ENCODE data around the gene SNAP25.

SNAP25 gene

DNA sequence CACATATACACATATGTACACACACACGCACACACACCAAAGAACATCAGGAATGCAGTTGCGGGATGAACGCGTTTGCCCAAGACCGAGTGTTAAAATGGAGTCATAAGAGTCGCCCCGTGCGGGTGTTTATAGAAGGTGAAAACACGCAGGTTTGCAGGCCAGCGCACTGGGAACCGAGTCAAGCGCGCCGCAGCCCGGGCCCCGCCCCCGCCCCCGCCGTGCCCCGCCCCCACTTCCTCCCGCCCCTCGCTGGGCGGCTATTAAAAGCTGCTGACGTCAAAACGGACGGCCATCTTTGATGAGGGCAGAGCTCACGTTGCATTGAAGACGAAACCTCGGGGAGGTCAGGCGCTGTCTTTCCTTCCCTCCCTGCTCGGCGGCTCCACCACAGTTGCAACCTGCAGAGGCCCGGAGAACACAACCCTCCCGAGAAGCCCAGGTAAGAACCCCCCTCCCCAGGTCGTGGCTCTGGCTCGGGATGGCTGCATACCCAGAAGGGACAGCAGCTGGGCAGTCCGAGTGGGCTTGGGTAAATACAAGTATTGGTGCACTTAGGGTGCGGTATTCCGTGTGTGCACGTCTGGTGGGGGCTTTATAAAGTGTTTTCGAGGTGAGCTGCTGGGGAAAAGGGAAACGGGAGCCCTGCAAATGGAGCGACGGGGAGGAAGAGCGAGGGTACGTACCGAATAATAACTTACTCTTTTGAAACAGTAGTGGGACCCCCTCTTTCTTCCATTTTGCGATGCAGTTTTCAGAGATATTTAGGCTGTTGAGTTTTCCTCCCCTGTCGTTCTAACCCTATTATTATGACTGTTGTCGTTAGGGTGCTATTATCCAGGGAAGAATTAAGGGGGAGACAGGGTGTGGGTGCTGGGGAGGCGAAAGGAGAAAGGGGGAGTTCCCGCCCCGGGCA, at the start of gene SNAP25:
SNAP25 (plus strand) TSS at position 295 of the 916 bp plus-strand sequence. CDS start 56,662 bp downstream, outside the sequence.
- Histone ChIP-seq H3K4me1 (ENCODE audit: control insufficient read depth in 2 of 2, insufficient read depth in 2 of 2, low read length in 2 of 2) (no peaks in the 10 kb centered on the region), H3K4me3 (ENCODE audit: low read length in 2 of 2) (peak within 1 kb of the TSS in 1 of 2 donors; percentile 16), H3K27ac (ENCODE audit: low read depth in 2 of 2, low read length in 2 of 2) (peak within 1 kb of the TSS in 1 of 2 donors; percentile 11), H3K9me3 (ENCODE audit: control insufficient read depth in 2 of 2, low read length in 2 of 2) (no peaks in the 10 kb centered on the region), H3K36me3 (ENCODE audit: control insufficient read depth in 2 of 2, insufficient read depth in 2 of 2, low read length in 2 of 2) (no peaks in the 10 kb centered on the region), H3K9ac (ENCODE audit: low read depth in 1 of 2, low read length in 2 of 2) (no peak within 1 kb of the TSS), H3K27me3 (ENCODE audit: control insufficient read depth in 2 of 2, insufficient read depth in 2 of 2, low read length in 2 of 2) (peaks cover 11 to 12% of the 10 kb centered on the region in 2 donors)

GRCh38 chr20:10169752-10170151, 48.9 kb upstream of the SNAP25 start:
- peaks cover 0 to 3% of the 10 kb centered on the region in 2 donors for H3K4me1 ChIP-seq (ENCODE audit: control insufficient read depth in 2 of 2, insufficient read depth in 2 of 2, low read length in 2 of 2)
- no peak overlapping the region for H3K9ac ChIP-seq (ENCODE audit: low read depth in 1 of 2, low read length in 2 of 2)
- no peak overlapping the region for H3K27ac ChIP-seq (ENCODE audit: low read depth in 2 of 2, low read length in 2 of 2)
- H3K36me3 ChIP-seq (ENCODE audit: control insufficient read depth in 2 of 2, insufficient read depth in 2 of 2, low read length in 2 of 2): no peaks in the 10 kb centered on the region
- H3K4me3 ChIP-seq (ENCODE audit: low read length in 2 of 2): no peak overlapping the region
- peaks cover 7 to 9% of the 10 kb centered on the region in 2 donors for H3K27me3 ChIP-seq (ENCODE audit: control insufficient read depth in 2 of 2, insufficient read depth in 2 of 2, low read length in 2 of 2)
- peaks cover 0 to 5% of the 10 kb centered on the region in 2 donors for H3K9me3 ChIP-seq (ENCODE audit: control insufficient read depth in 2 of 2, low read length in 2 of 2)

DNA sequence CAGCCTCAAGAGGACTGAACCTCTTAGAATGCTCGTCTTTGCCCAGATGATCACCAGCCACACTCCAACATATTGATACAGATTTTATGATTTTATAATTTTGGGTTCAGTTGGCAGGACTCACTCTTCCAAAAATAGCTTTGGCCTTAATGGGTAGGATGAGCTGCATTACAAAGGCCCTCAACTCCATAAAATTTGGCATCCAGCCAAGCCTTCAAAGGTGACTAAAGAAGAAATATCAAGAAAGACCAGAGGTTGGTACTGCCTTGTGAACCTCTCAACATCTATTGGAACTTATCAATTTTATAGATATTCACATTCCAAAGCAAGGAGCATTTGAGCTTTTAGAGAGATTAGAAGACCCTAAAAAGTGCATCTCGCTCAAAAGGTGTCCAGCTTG, 48.4 kb upstream of the SNAP25 start:
- H3K9me3 ChIP-seq (ENCODE audit: control insufficient read depth in 2 of 2, low read length in 2 of 2): peaks cover 0 to 5% of the 10 kb centered on the region in 2 donors
- H3K27me3 ChIP-seq (ENCODE audit: control insufficient read depth in 2 of 2, insufficient read depth in 2 of 2, low read length in 2 of 2): peaks cover 8 to 9% of the 10 kb centered on the region in 2 donors
- no peak overlapping the region for H3K27ac ChIP-seq (ENCODE audit: low read depth in 2 of 2, low read length in 2 of 2)
- no peaks in the 10 kb centered on the region for H3K36me3 ChIP-seq (ENCODE audit: control insufficient read depth in 2 of 2, insufficient read depth in 2 of 2, low read length in 2 of 2)
- H3K4me3 ChIP-seq (ENCODE audit: low read length in 2 of 2): no peak overlapping the region
- peaks cover 0 to 3% of the 10 kb centered on the region in 2 donors for H3K4me1 ChIP-seq (ENCODE audit: control insufficient read depth in 2 of 2, insufficient read depth in 2 of 2, low read length in 2 of 2)
- H3K9ac ChIP-seq (ENCODE audit: low read depth in 1 of 2, low read length in 2 of 2): no peak overlapping the region

- Histone ChIP-seq H3K36me3 (ENCODE audit: control insufficient read depth in 2 of 2, insufficient read depth in 2 of 2, low read length in 2 of 2) (no peaks in the 10 kb centered on the region), H3K9me3 (ENCODE audit: control insufficient read depth in 2 of 2, low read length in 2 of 2) (peaks cover 0 to 5% of the 10 kb centered on the region in 2 donors), H3K4me3 (ENCODE audit: low read length in 2 of 2) (peak overlapping the region; percentile 46 to 60), H3K27me3 (ENCODE audit: control insufficient read depth in 2 of 2, insufficient read depth in 2 of 2, low read length in 2 of 2) (peaks cover 9 to 10% of the 10 kb centered on the region in 2 donors), H3K9ac (ENCODE audit: low read depth in 1 of 2, low read length in 2 of 2) (no peak overlapping the region), H3K27ac (ENCODE audit: low read depth in 2 of 2, low read length in 2 of 2) (no peak overlapping the region), H3K4me1 (ENCODE audit: control insufficient read depth in 2 of 2, insufficient read depth in 2 of 2, low read length in 2 of 2) (peaks cover 0 to 3% of the 10 kb centered on the region in 2 donors)
Observed at GRCh38 chr20:10171864-10172751, 46.5 kb upstream of the SNAP25 start.

DNA sequence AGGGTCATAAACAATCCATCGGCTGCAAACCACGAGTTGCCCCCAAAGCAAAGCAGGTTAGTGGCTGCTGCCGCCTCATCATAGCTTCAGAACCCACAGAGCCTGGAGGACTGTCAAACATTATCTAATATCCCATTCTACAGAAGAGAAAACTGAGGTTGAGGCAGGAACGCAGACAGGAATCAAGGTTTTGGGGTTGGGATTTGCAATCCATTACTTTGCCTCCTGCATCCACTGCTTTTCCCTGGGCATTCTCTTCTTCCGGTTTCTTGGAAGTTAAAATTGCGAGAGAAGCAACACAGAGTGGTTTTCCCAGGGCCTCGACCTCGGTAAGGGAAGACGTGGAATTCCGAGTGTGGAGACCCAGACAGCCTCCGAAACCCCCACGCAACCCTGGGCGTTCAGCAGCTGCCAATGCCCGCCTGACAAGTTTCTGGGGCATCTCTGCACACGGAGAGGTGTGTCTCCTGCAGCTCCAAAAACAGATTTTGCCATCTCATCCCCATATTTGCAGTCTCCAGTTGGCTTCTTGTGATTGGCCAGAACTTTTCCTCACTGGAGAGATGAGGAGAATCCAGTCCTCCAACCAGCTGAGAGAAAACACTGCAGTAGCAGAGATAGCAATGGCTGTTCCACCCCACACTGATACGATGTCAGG, 45.5 kb upstream of the SNAP25 start:
- H3K9ac ChIP-seq (ENCODE audit: low read depth in 1 of 2, low read length in 2 of 2): no peak overlapping the region
- H3K4me1 ChIP-seq (ENCODE audit: control insufficient read depth in 2 of 2, insufficient read depth in 2 of 2, low read length in 2 of 2): peaks cover 0 to 3% of the 10 kb centered on the region in 2 donors
- H3K9me3 ChIP-seq (ENCODE audit: control insufficient read depth in 2 of 2, low read length in 2 of 2): peaks cover 0 to 5% of the 10 kb centered on the region in 2 donors
- H3K27ac ChIP-seq (ENCODE audit: low read depth in 2 of 2, low read length in 2 of 2): no peak overlapping the region
- no peaks in the 10 kb centered on the region for H3K36me3 ChIP-seq (ENCODE audit: control insufficient read depth in 2 of 2, insufficient read depth in 2 of 2, low read length in 2 of 2)
- peaks cover 9 to 10% of the 10 kb centered on the region in 2 donors for H3K27me3 ChIP-seq (ENCODE audit: control insufficient read depth in 2 of 2, insufficient read depth in 2 of 2, low read length in 2 of 2)
- no peak overlapping the region for H3K4me3 ChIP-seq (ENCODE audit: low read length in 2 of 2)

DNA sequence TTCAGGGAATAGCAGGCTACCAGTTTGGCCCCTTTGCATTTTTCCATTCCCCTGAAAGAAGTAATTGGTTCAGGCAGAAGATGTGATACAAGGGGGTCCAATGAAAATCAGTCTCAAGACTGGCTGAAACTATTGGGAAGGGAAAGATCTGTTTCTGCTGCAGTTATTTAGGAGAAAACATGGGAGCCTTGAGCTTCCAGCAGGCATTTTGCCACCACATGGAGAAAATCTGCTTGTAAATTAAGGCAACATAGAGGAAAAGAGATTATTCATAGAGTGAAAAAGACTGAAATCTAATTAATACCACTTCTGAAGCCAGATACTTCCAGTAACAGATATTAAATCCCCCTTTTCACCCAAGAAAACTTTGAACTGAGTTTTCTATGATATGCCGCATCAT, 44.2 kb upstream of the SNAP25 start:
- Histone ChIP-seq H3K27ac (ENCODE audit: low read depth in 2 of 2, low read length in 2 of 2) (no peak overlapping the region), H3K9ac (ENCODE audit: low read depth in 1 of 2, low read length in 2 of 2) (no peak overlapping the region), H3K27me3 (ENCODE audit: control insufficient read depth in 2 of 2, insufficient read depth in 2 of 2, low read length in 2 of 2) (peaks cover 9 to 10% of the 10 kb centered on the region in 2 donors), H3K36me3 (ENCODE audit: control insufficient read depth in 2 of 2, insufficient read depth in 2 of 2, low read length in 2 of 2) (no peaks in the 10 kb centered on the region), H3K4me1 (ENCODE audit: control insufficient read depth in 2 of 2, insufficient read depth in 2 of 2, low read length in 2 of 2) (peaks cover 0 to 3% of the 10 kb centered on the region in 2 donors), H3K4me3 (ENCODE audit: low read length in 2 of 2) (no peak overlapping the region), H3K9me3 (ENCODE audit: control insufficient read depth in 2 of 2, low read length in 2 of 2) (no peaks in the 10 kb centered on the region)

GRCh38 chr20:10177326-10177725, 41.3 kb upstream of the SNAP25 start:
- no peak overlapping the region for H3K27ac ChIP-seq (ENCODE audit: low read depth in 2 of 2, low read length in 2 of 2)

DNA sequence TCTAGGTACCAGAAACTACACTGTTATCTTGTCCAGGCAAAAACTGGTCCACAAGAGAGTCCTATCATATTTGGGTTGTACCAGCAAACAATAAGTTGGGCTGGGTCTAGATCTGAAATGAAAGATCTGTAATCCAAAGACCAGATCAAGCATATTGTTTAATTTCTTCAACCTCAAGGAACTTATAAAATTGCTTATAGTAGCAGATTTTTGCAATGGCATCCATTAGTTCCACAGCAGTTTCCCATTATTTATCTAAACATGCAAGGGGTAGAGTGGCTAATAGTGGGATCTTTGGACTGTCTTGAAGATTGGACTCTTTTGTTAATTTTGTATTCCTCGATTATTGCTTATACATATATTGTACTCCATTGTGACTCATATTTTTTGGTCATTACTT, 40.5 kb upstream of the SNAP25 start:
- Histone ChIP-seq H3K27me3 (ENCODE audit: control insufficient read depth in 2 of 2, insufficient read depth in 2 of 2, low read length in 2 of 2) (peaks cover 0 to 3% of the 10 kb centered on the region in 2 donors), H3K4me1 (ENCODE audit: control insufficient read depth in 2 of 2, insufficient read depth in 2 of 2, low read length in 2 of 2) (no peaks in the 10 kb centered on the region), H3K36me3 (ENCODE audit: control insufficient read depth in 2 of 2, insufficient read depth in 2 of 2, low read length in 2 of 2) (no peaks in the 10 kb centered on the region), H3K27ac (ENCODE audit: low read depth in 2 of 2, low read length in 2 of 2) (no peak overlapping the region), H3K4me3 (ENCODE audit: low read length in 2 of 2) (no peak overlapping the region), H3K9me3 (ENCODE audit: control insufficient read depth in 2 of 2, low read length in 2 of 2) (no peaks in the 10 kb centered on the region), H3K9ac (ENCODE audit: low read depth in 1 of 2, low read length in 2 of 2) (no peak overlapping the region)

More at GRCh38 chr20:10177326-10177725, 41.3 kb upstream of the SNAP25 start:
- no peaks in the 10 kb centered on the region for H3K9me3 ChIP-seq (ENCODE audit: control insufficient read depth in 2 of 2, low read length in 2 of 2)
- H3K4me3 ChIP-seq (ENCODE audit: low read length in 2 of 2): no peak overlapping the region
- peaks cover 3 to 7% of the 10 kb centered on the region in 2 donors for H3K27me3 ChIP-seq (ENCODE audit: control insufficient read depth in 2 of 2, insufficient read depth in 2 of 2, low read length in 2 of 2)
- H3K9ac ChIP-seq (ENCODE audit: low read depth in 1 of 2, low read length in 2 of 2): no peak overlapping the region
- H3K36me3 ChIP-seq (ENCODE audit: control insufficient read depth in 2 of 2, insufficient read depth in 2 of 2, low read length in 2 of 2): no peaks in the 10 kb centered on the region
- peaks cover 0 to 2% of the 10 kb centered on the region in 2 donors for H3K4me1 ChIP-seq (ENCODE audit: control insufficient read depth in 2 of 2, insufficient read depth in 2 of 2, low read length in 2 of 2)

DNA sequence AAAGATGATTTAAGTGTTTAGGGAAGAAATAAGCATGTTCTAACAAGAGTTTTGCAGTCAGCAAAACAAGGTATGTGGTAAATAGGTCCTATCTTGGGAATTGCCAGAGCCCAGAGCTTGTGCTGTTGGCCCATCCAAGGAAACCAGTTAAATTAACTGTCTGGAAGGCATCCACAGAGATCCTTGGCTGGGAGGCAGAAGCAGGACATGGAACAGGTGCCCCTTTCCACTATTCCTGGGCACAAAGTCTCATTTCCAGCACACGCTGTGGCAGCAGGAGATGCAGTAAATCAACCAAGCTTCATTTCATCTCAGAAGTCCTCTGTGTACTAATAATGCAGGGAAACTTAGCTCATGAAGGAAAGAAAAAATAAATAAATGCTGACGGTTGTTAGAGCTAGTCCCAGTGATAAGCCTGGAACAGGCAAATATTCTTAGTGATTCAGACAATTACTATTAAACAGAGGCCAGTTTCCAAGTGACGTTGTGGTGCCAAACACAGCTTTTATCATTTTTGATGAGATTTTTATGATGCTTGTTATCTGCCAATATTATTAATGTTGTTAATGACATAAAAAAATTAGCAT, 39.8 kb upstream of the SNAP25 start:
- no peak overlapping the region for H3K4me3 ChIP-seq (ENCODE audit: low read length in 2 of 2)
- no peak overlapping the region for H3K27ac ChIP-seq (ENCODE audit: low read depth in 2 of 2, low read length in 2 of 2)
- H3K27me3 ChIP-seq (ENCODE audit: control insufficient read depth in 2 of 2, insufficient read depth in 2 of 2, low read length in 2 of 2): peaks cover 0 to 3% of the 10 kb centered on the region in 2 donors
- no peaks in the 10 kb centered on the region for H3K36me3 ChIP-seq (ENCODE audit: control insufficient read depth in 2 of 2, insufficient read depth in 2 of 2, low read length in 2 of 2)
- no peaks in the 10 kb centered on the region for H3K4me1 ChIP-seq (ENCODE audit: control insufficient read depth in 2 of 2, insufficient read depth in 2 of 2, low read length in 2 of 2)
- H3K9ac ChIP-seq (ENCODE audit: low read depth in 1 of 2, low read length in 2 of 2): no peak overlapping the region
- no peaks in the 10 kb centered on the region for H3K9me3 ChIP-seq (ENCODE audit: control insufficient read depth in 2 of 2, low read length in 2 of 2)

Measured in mucosa of rectum (tissue), 2 donors.